ENCODE data around the gene POLR3E. TPM values are rescaled to one million over a fixed set of nuclear protein-coding genes. Genes with fewer than 3 reads are reported as not detected.

POLR3E gene
- total RNA-seq, 1 experiment from 2014 or later, result 103 TPM

DNA sequence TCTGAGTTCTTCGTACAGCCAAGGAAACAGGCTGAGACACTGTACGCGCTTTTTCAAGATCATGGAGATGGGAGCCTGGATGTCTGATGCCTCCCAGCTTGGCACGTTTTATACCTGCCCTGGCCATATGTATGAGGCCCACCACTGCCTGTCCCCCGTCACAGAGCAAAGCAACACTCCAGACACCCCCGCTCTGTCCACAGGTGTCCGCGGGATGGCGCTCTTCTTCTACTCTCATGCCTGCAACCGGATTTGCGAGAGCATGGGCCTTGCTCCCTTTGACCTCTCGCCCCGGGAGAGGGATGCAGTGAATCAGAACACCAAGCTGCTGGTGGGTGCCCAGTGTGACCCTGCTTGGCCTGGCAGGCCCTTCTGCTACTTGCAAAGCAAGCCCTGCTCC lies 39.8 kb upstream of the POLR3E start:
- Histone ChIP-seq H3K14ac (ENCODE audit: insufficient read depth, low read length) (no peak overlapping the region), H4K20me1 (ENCODE audit: control insufficient read depth, insufficient read depth, insufficient read length) (no peaks in the 10 kb centered on the region), H2BK120ac (ENCODE audit: low read depth, low read length, poor library complexity, severe bottlenecking) (no peak overlapping the region), H3T11ph (ENCODE audit: low read length) (no peak overlapping the region), H4K5ac (ENCODE audit: insufficient read length, low read depth, low read length) (no peak overlapping the region), H3K23ac (ENCODE audit: insufficient read length, low read depth, low read length) (no peak overlapping the region), H4K91ac (ENCODE audit: insufficient read length, low read depth, low read length) (no peak overlapping the region), H3K4me2 (ENCODE audit: insufficient read depth, insufficient read length, low read length) (no peak overlapping the region), H3K23me2 (ENCODE audit: insufficient read length, low read depth, low read length, poor library complexity, severe bottlenecking) (no peaks in the 10 kb centered on the region), H2BK12ac (ENCODE audit: insufficient read length, low read depth, low read length) (no peak overlapping the region), H3K4ac (ENCODE audit: low read depth, low read length) (no peak overlapping the region), H3K27me3 (ENCODE audit: insufficient read depth, low read length) (no peaks in the 10 kb centered on the region), H2AK5ac (ENCODE audit: insufficient read length, low read length) (no peak overlapping the region), H3K9me3 (ENCODE audit: control insufficient read depth, low read depth, low read length) (no peaks in the 10 kb centered on the region), H3K56ac (ENCODE audit: insufficient read length, low read depth, low read length) (no peak overlapping the region), H3K79me1 (ENCODE audit: insufficient read depth, low read depth, low read length, poor library complexity, severe bottlenecking) (no peaks in the 10 kb centered on the region), H4K8ac (replicated peaks; ENCODE audit: insufficient read length, low read depth, low read length) (no peak overlapping the region), H2AFZ (ENCODE audit: low read length) (no peak overlapping the region), H2BK20ac (ENCODE audit: low read depth, low read length, poor library complexity, severe bottlenecking) (no peak overlapping the region), H2BK15ac (ENCODE audit: low read depth, low read length) (no peak overlapping the region), H3K79me2 (ENCODE audit: insufficient read depth, low read length) (no peaks in the 10 kb centered on the region), H3K4me1 (ENCODE audit: insufficient read depth, low read length) (no peaks in the 10 kb centered on the region), H3K27ac (ENCODE audit: insufficient read length, low read depth, low read length) (no peak overlapping the region), H2BK5ac (ENCODE audit: insufficient read length, low read length) (no peak overlapping the region), H3K18ac (ENCODE audit: insufficient read length, low read depth, low read length) (no peak overlapping the region), H3K9ac (ENCODE audit: extremely low read depth, insufficient read length, low read length) (no peak overlapping the region)
- Mint-ChIP-seq H3K27ac (peak overlapping the region in 1 of 3 experiments; percentile 28; a peak in 1 of 7 replicates), H3K4me1 (0 out of 4 replicates have a peak, but pooled peaks cover 0 to 1% of the 10 kb centered on the region in 2 experiments), H3K27me3 (ENCODE audit: low read depth) (no peaks in the 10 kb centered on the region), H3K36me3 (ENCODE audit: insufficient read depth in 1 of 3, low read depth in 3 of 3) (peaks cover 64 to 72% (median 65%) of the 10 kb centered on the region in 3 experiments), H3K4me3 (no peak overlapping the region), H3K9me3 (peaks cover 4 to 7% of the 10 kb centered on the region in 2 experiments; a peak in 3 of 5 replicates)
- no peak for DNase-seq
- peak; percentile 30; the same call in 1 of the 3 replicates for TF ChIP-seq CTCF (conservative IDR thresholded peaks at IDR 0.05)
- WGBS (ENCODE audit: extremely low coverage, insufficient read length, low lambda C conversion rate), result no CpG with 5 or more reads among the region's 13 CpGs
